OCI-LY7 (cell line): ENCODE results near the gene AFG3L2. TPM values are rescaled to one million over a fixed set of nuclear protein-coding genes. Genes with fewer than 3 reads are reported as not detected.

Experiments
- BruUV-seq: library from RNA; stranded (reverse); fragments of 400-500 nt; replicated peaks from 2 replicates; lab custom pipeline; 2021; lab: Mats Ljungman, UMichigan
- CTCF ChIA-PET: fragments of 300-600 bp; sonication (Branson Sonifier 250); formaldehyde crosslinking; loops from one replicate; lab custom pipeline; 2022; ENCODE audit warnings: antibody characterized with exemption; ENCODE audit not compliant: unreplicated experiment; lab: Charles Lee
- POLR2A ChIA-PET: fragments of 300-600 bp; sonication (Branson Sonifier 250); formaldehyde crosslinking; loops from one replicate; lab custom pipeline; 2022; ENCODE audit warnings: antibody characterized with exemption; lab: Charles Lee
- DNase-seq: peaks from one replicate; pipeline ENCODE4 v3.0.0-alpha.2; 2015; ENCODE audit warnings: low spot score
- H2AFZ ChIP-seq: fragments of 200-600 bp; sonication (generic), shearing (Covaris generic); 2 replicates; pipeline ENCODE4 v1.6.1; 2014; ENCODE audit warnings: mild to moderate bottlenecking, antibody characterized with exemption, low read length, moderate library complexity
- H3K27ac ChIP-seq: fragments of 200-600 bp; sonication (generic); 2 replicates; pipeline ENCODE4 v1.5.1; 2014; ENCODE audit warnings: mixed run types, low read depth, mild to moderate bottlenecking, moderate library complexity, low read length, inconsistent platforms; ENCODE audit not compliant: poor library complexity, severe bottlenecking
- H3K36me3 ChIP-seq: fragments of 200-600 bp; sonication (generic); 2 replicates; pipeline ENCODE4 v1.6.1; 2014; ENCODE audit warnings: mild to moderate bottlenecking, antibody characterized with exemption, low read length, moderate library complexity, mixed read lengths; ENCODE audit not compliant: insufficient read depth
- H3K4me1 ChIP-seq: fragments of 200-600 bp; sonication (generic); 2 replicates; pipeline ENCODE4 v1.5.1; 2014; ENCODE audit warnings: mild to moderate bottlenecking, low read length; ENCODE audit not compliant: insufficient read depth, poor library complexity, severe bottlenecking
- H3K4me2 ChIP-seq: fragments of 200-600 bp; sonication (generic); 2 replicates; pipeline ENCODE4 v1.6.1; 2014; ENCODE audit warnings: mild to moderate bottlenecking, low read length
- H3K4me3 ChIP-seq: fragments of 200-600 bp; sonication (generic); 2 replicates; pipeline ENCODE4 v1.5.1; 2014; ENCODE audit warnings: mild to moderate bottlenecking, low read depth, low read length; ENCODE audit not compliant: poor library complexity, severe bottlenecking
- H3K79me2 ChIP-seq: fragments of 200-600 bp; sonication (generic); 2 replicates; pipeline ENCODE4 v1.6.1; 2016; ENCODE audit warnings: low read depth, mild to moderate bottlenecking, low read length, moderate library complexity, mixed read lengths; ENCODE audit not compliant: insufficient read depth
- H3K9me2 ChIP-seq: fragments of 200-600 bp; sonication (generic); 2 replicates; pipeline ENCODE4 v1.6.1; 2016; ENCODE audit warnings: mild to moderate bottlenecking, low read length, mixed read lengths; ENCODE audit not compliant: insufficient read depth
- H3K9me3 ChIP-seq: fragments of 200-600 bp; sonication (generic); 2 replicates; pipeline ENCODE4 v1.6.1; 2014; ENCODE audit warnings: mild to moderate bottlenecking, mixed run types, low read length, mixed read lengths
- H4K20me1 ChIP-seq: fragments of 200-600 bp; sonication (generic); 2 replicates; pipeline ENCODE4 v1.6.1; 2014; ENCODE audit warnings: mild to moderate bottlenecking, antibody characterized with exemption, low read length, moderate library complexity, mixed read lengths; ENCODE audit not compliant: insufficient read depth
- CTCF ChIP-seq: fragments of 200-600 bp; sonication (generic); conservative IDR thresholded peaks from 2 replicates; pipeline ENCODE4 v1.5.1; 2014; ENCODE audit warnings: mild to moderate bottlenecking, antibody characterized with exemption, low read length, moderate library complexity, mixed read lengths
- EZH2phosphoT487 ChIP-seq: fragments of 200-600 bp; sonication (generic); IDR thresholded peaks from 2 replicates; pipeline ENCODE4 v1.6.1; 2018; ENCODE audit warnings: low read depth, borderline replicate concordance, mild to moderate bottlenecking, mixed run types, antibody characterized with exemption, low read length, moderate library complexity, mixed read lengths
- intact Hi-C: fragments of 100-400 bp; cut with micrococcal nuclease; formaldehyde crosslinking; loops from one replicate; pipeline ENCODE4 v1.10.0; 2022; ENCODE audit not compliant: unreplicated experiment
- total RNA-seq, 2 experiments: library from RNA; depleted of rRNA in 1 of 2; stranded (reverse); fragments of >200 nt in 1 of 2; shearing (Covaris generic) in 1 of 2; gene quantifications; 2 replicates each; pipeline ENCODE4 v1.2.3, GENCODE V29; 2014 to 2022

Gene AFG3L2
- total RNA-seq, 2 experiments from 2014 or later = 44.8 to 72.7 TPM

- no peak overlapping the region for H3K27ac ChIP-seq
- CTCF ChIA-PET = no interaction called here
- no peaks in the 10 kb centered on the region for H3K4me1 ChIP-seq
- intact Hi-C loops = no loop called here
- BruUV-seq = no TSS peak
- DNase-seq = no peak
- no peak for TF ChIP-seq CTCF
- TF ChIP-seq EZH2phosphoT487 = no peak
- H3K79me2 ChIP-seq = no peaks in the 10 kb centered on the region
- H3K4me2 ChIP-seq = no peak overlapping the region
- POLR2A ChIA-PET = no interaction called here
- H3K9me2 ChIP-seq = no peaks in the 10 kb centered on the region
- H3K4me3 ChIP-seq = no peak overlapping the region
- H2AFZ ChIP-seq = no peak overlapping the region
- no peaks in the 10 kb centered on the region for H3K9me3 ChIP-seq
- no peaks in the 10 kb centered on the region; the same call in 1 of the 2 replicates for H4K20me1 ChIP-seq
- peaks cover 93% of the 10 kb centered on the region for H3K36me3 ChIP-seq
Measured at GRCh38 chr18:12346240-12346565, 30.8 kb downstream of the AFG3L2 start.

- Histone ChIP-seq H3K9me2 (no peaks in the 10 kb centered on the region), H2AFZ (no peak overlapping the region), H3K4me1 (no peaks in the 10 kb centered on the region), H3K4me2 (no peak overlapping the region), H3K4me3 (no peak overlapping the region), H3K9me3 (no peaks in the 10 kb centered on the region), H3K79me2 (no peaks in the 10 kb centered on the region), H4K20me1 (no peaks in the 10 kb centered on the region; the same call in 1 of the 2 replicates), H3K27ac (no peak overlapping the region), H3K36me3 (peaks cover 93% of the 10 kb centered on the region)
- DNase-seq = no peak
- POLR2A ChIA-PET = no interaction called here
- CTCF ChIA-PET = no interaction called here
- TF ChIP-seq CTCF = no peak
- no peak for TF ChIP-seq EZH2phosphoT487
- BruUV-seq = no TSS peak
- intact Hi-C loops = no loop called here
Measured at GRCh38 chr18:12345491-12346239, 31.4 kb downstream of the AFG3L2 start.

DNA sequence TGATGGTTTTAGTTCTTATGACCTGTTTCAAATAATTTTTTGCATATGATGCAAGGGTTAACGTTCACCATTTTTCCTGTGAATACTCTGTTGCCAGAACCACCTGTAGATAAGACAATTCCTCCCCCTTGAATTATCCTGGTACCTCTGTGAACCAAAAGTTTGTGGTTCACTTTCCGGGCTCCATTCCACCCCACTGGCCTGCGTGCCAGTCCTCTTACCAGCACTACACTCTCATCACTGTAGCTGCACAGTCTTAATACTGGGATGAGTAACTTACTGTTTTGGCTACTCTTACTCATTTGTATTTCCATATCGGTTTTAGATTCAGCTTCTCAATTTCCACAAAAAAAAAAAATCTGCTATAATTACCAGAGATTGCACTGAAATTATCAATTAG lies 34.4 kb downstream of the AFG3L2 start:
- Histone ChIP-seq H3K4me3 (no peak overlapping the region), H4K20me1 (no peaks in the 10 kb centered on the region), H3K27ac (no peak overlapping the region), H3K36me3 (peaks cover 83% of the 10 kb centered on the region), H3K9me2 (no peaks in the 10 kb centered on the region), H2AFZ (no peak overlapping the region), H3K4me1 (no peaks in the 10 kb centered on the region), H3K4me2 (no peak overlapping the region), H3K9me3 (no peaks in the 10 kb centered on the region), H3K79me2 (no peaks in the 10 kb centered on the region)
- DNase-seq = no peak
- CTCF ChIA-PET = no interaction called here
- intact Hi-C loops = no loop called here
- TF ChIP-seq EZH2phosphoT487 = no peak
- TF ChIP-seq CTCF = no peak
- no TSS peak for BruUV-seq
- POLR2A ChIA-PET = no interaction called here
